Occipital lobe (tissue), 2 donors: ENCODE data around the gene ZNF319. TPM values are rescaled to one million over a fixed set of nuclear protein-coding genes. Genes with fewer than 3 reads are reported as not detected.
"Not testable (repeated sequence)": the region's sequence is repeated elsewhere in the genome, so short reads cannot be mapped to it uniquely, and the experiment has no call there.

ENCODE experiments used
- DNase-seq: peaks from one replicate; lab custom pipeline; 2025; lab: John Stamatoyannopoulos, UW
- total RNA-seq: library from RNA; depleted of rRNA; stranded (reverse); fragments of >200 nt; gene quantifications from one replicate; pipeline ENCODE4 v1.2.3, GENCODE V29; 2014

The ZNF319 gene
- total RNA-seq, 1 donor from 2014 or later = 4.2 TPM

- peak; percentile 56 for DNase-seq
Measured at GRCh38 chr16:58022601-58023371, 22.3 kb upstream of the ZNF319 start.

GRCh38 chr16:58021661-58022551 lies 21.4 kb upstream of the ZNF319 start:
- DNase-seq = no peak

- DNase-seq = peak; percentile 42
Measured at GRCh38 chr16:58020628-58021521, 20.4 kb upstream of the ZNF319 start.

GRCh38 chr16:58019866-58020538 lies 19.5 kb upstream of the ZNF319 start:
- no peak for DNase-seq

- DNase-seq = no peak
Measured at GRCh38 chr16:58018803-58019202, 18.3 kb upstream of the ZNF319 start.

- no peak for DNase-seq
Measured at GRCh38 chr16:58016840-58017446, 16.5 kb upstream of the ZNF319 start.

- no peak for DNase-seq
Measured at GRCh38 chr16:58013201-58013956, 12.9 kb upstream of the ZNF319 start.

- no peak for DNase-seq
Measured at GRCh38 chr16:58012481-58012880, 12.0 kb upstream of the ZNF319 start.

GRCh38 chr16:58011652-58012051 lies 11.2 kb upstream of the ZNF319 start:
- no peak for DNase-seq

- no peak for DNase-seq
Measured at GRCh38 chr16:58010886-58011285, 10.4 kb upstream of the ZNF319 start.

- DNase-seq = no peak
Measured at GRCh38 chr16:58009856-58010416, 9.5 kb upstream of the ZNF319 start.

GRCh38 chr16:58004736-58005135 lies 4.3 kb upstream of the ZNF319 start:
- DNase-seq = not testable (repeated sequence)

- DNase-seq = no peak
Measured at GRCh38 chr16:58002936-58003335, 2.5 kb upstream of the ZNF319 start.

- DNase-seq = no peak
Measured at GRCh38 chr16:58002416-58002800, 1.9 kb upstream of the ZNF319 start.

GRCh38 chr16:58001781-58002415 lies 1.4 kb upstream of the ZNF319 start:
- DNase-seq = no peak

- peak; percentile 80 for DNase-seq
Measured at GRCh38 chr16:58000706-58001676, 519 bp upstream of the ZNF319 start, which contains the start of gene USB1. USB1 (plus strand) TSS chr16:58001407; CDS start chr16:58001484, 77 bp downstream.

GRCh38 chr16:57999366-57999970 lies 1.0 kb downstream of the ZNF319 start:
- DNase-seq = no peak
